ENCODE results near the gene DNMT3A. TPM values are rescaled to one million over a fixed set of nuclear protein-coding genes. Genes with fewer than 3 reads are reported as not detected.

Gene DNMT3A
- polyA plus RNA-seq, 3 donors: 70.3 to 74.3 (median 70.4) TPM

DNA sequence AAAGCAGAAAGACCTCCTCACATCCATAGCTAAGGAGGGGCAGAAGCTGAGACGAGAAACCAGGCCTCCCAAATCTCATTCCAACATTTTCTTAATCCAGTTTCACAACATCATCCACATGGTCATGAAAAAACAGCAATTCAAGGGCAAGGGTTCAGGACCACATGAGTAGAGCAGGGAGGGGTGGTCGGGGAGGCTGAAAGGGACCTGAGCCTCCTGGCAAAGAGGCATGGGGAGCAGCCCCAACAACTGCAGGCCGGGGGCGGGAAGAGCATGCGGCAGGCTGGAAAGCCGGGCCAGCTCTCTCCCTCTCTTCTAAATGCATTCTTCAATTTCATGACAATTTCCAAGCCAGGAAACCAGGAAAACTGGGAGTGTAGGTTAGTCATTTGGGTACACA is 76.7 kb downstream of the DNMT3A start:
- DNase-seq (ENCODE audit: low read depth in 3 of 3, low spot score in 2 of 3): no peak

DNA sequence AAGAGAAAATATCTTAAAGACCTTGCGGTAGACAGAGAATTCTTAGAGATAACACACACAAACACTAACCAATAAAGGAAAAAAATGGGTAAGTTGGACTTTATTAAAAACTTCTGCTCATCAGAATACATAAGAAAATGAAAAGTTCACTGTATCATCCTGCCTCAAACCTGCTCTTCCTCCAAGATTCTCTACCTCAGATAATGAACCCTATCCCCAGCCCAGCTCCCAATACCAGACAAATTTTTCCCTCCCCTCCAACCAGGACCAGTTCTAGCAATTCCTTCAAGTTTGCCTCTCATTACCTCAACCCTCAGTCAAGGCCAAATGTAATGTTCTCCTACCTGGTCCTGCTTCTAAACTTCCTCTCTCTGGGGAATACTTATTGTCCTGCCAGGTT is 79.4 kb downstream of the DNMT3A start:
- no peak for DNase-seq (ENCODE audit: low read depth in 3 of 3, low spot score in 2 of 3)

DNA sequence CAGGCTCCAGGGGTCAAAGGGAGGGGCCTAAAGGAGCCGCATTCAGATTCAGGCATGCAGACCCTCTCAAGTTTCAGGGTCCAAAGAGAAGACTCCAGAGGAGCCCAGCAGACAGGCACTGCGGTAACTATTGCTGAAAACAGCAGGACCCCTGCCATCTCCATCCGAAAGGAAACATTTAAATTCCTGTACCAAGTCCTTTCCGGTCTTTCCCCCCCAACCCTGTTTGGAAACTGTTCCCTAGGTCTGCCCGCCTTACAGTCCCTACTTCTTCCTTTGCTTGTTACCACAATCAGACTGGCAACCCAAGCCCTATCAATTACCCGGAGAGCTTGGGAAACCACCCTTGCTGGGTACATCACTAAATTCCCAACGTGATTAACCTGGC is 82.0 kb downstream of the DNMT3A start:
- DNase-seq (ENCODE audit: low read depth in 3 of 3, low spot score in 2 of 3): no peak

DNA sequence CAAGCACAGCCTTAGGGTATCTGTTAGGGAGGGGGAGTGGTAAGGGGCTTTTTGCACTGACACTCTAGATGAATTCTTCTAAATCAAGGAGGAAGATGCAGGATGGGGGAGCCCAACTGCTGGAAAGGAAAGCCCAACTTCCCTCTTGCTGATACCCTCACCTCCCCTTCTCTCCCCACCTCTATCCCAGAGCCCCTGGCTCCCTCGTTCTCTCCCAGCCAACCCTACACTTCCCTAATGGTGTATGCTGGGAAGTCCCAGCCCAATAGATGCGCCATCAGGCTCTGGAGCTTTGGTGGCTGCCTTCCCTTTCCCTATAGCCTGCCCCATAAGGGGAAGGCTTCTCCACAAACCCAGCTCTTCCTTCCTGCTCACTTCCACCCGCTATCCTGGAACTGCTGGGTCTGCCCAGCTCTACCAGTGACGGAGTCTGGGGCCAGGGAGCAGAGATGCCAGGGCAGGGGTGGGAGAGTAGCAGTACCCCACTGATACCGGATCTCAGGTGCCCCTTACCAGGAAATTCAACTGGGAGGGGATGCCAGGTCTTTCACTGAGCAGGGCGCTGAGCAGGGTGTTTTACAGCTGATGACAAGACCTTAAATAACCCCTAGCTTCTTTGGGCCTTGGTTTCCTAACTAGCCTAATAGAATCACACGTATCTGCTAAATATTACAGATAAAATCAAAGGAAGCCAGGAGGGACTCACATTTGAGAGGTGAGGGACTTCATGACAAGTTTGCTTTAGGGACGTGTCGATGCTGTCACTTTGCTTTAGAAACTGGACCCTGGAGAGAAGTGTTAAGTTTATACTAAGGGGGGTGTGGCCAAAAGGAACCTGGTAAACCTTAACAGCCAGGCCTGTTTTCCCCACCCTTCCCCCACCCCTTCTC is 82.6 kb downstream of the DNMT3A start:
- no peak for DNase-seq (ENCODE audit: low read depth in 3 of 3, low spot score in 2 of 3)

DNA sequence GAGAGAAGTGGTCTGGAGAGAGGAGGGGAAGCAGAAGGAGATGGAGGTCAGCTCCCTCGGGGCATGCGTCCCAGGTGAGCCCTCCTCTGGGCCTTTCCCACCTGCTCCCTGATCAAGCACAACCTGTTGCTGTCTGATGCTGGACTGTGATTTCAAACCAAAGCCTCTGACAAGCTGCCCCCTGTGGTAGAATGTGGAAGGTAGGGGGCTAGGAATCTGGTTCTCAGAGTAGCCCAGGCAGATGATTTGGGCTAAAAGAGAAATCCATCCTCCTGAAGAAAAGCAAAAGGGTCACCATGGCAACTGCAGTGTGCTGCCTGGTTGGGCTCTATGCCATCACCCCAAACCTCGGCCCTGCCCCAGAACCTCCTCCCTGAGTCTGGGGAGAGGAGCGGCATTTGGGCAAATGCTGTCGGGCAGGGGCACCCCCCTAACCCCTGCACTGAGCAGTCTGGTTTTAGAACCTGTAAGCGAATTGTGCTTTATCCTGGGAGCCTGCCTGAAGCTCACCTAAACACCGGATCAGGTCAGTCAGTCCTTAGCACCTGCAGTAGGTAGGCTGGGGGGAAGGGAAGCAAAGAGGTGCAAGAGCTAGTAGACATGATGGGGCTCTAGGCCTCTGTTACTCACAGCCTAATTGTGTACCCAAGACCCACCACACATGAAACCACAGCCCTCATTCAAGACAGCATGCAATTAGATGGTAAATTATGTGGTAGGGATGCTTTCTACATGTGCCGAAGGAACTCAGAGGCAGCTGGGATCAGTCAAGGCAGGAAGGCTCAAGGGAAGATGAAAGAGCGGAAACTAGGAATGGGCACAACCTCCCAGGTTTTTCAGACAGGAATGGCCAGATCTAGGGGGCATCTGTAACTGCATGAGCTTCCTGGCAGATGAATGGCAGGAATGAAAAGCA is 83.5 kb downstream of the DNMT3A start:
- no peak for DNase-seq (ENCODE audit: low read depth in 3 of 3, low spot score in 2 of 3)

DNA sequence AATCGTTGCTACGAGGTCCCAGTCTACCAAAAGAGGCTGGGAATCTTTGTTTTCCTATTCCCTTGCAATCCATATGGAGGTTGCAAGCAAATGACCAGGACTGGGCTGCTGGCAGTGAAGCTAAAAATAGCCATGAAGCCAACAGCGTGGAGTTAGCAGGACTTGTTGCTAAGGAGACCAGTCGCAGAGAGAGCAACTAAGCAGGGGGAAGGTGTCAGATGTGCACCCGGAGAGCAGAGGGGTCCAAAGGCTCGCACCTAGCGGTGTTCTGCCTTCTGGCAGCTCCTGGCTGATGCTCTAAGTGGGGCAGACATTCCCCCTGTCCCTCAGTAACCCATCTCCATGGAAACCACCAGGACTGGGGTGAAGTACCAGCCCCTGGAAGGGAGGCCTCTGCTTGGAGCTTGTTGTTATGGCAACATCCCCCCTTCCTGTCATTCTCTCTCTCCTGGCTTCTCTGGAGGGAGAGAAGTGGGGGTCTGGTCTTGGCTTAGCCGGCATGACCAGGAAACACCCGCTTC is 84.6 kb downstream of the DNMT3A start:
- DNase-seq (ENCODE audit: low read depth in 3 of 3, low spot score in 2 of 3): no peak

DNA sequence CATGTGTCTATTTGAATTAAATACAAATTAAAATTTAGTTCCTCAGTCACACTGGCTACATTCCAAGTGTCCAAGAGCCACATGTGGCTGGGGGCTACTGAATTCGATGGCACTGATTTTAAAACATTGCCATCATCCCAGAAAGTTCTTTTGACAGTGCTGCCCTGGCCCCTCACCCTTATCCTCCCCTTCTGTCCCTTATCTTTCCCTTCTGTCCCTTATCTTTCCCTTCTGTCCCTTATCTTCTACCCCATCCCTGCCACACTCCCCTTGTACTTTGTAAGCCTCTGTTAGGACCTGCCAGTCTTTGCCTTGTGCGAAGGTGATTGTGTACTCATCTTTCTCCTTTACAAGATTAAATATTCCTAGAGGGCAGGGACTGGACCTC is 85.2 kb downstream of the DNMT3A start:
- DNase-seq (ENCODE audit: low read depth in 3 of 3, low spot score in 2 of 3): no peak

DNA sequence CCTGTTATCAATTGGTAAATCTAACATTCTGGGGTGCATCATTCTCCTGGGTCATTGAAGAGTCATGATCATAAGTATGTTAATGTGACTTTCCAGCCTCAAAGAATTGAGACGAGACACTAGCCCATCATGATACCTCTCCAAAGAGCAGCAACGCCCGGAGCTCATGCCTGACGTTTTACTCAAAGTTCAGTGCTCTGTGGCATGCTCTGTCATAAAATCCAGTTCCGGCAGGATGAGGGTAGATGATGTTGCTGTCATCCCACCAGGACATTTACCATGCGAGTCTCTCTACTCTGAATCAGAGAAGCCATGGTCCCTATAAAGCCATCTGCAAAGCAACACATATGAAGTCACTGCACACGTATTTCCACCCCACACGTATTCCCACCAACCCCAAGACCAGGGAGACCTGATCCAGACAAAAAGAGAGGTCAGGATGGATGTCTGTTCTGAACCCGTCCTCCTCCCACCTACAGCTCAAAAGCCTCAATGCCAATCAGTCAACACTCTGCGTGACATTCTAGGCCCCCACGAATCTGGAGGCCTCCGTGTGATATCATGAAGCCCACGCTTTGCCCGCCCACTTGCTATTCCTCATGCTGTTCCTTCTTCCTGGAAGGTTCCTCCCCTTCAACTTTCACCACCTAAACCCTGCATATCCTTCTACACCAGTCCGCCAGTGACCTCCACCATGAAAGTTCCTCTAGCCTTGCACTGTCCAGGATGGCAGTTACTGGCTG is 85.8 kb downstream of the DNMT3A start:
- DNase-seq (ENCODE audit: low read depth in 3 of 3, low spot score in 2 of 3): no peak

DNA sequence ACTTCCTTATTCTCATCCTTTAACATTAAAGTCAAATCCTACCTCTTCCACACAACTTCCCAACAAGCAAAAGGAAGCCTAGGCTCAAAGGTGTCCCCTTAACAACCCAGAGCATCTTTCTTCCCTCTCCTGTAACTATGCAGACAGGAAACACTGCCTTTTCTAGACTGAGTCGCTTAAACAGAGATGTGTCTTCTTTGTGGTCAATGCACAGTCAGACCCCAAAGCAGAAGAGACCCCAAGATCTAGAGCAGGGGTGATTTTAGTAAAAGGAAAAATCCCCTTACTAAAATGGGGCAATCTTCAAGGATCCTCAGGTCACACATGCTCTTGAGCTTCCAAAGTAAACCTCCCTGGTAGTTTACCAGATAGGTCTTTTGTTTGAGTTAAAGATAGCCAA is 86.8 kb downstream of the DNMT3A start:
- no peak for DNase-seq (ENCODE audit: low read depth in 3 of 3, low spot score in 2 of 3)

DNA sequence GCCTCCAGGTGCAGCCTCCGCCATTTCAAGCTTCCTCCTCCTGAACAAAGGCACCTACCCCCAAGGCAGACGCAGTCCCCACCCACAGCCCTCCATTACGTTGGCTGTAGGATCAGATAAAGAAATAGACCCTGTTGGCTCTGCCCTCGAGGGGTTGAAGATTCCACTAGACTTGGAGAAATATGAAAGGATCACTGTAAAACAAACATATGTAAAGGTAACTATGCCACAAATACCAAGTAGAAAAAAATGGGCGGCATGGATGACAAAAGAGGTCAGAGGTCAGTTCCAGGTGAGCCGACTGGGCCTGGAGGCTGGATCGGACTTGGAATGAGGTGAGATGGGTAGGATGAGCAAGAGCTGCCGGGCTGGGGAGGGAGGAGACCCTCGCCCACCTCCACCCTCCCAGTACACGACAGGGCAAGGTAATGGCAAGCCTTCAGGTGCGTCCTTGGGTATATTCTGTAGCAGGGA is 88.5 kb downstream of the DNMT3A start:
- no peak for DNase-seq (ENCODE audit: low read depth in 3 of 3, low spot score in 2 of 3)

DNA sequence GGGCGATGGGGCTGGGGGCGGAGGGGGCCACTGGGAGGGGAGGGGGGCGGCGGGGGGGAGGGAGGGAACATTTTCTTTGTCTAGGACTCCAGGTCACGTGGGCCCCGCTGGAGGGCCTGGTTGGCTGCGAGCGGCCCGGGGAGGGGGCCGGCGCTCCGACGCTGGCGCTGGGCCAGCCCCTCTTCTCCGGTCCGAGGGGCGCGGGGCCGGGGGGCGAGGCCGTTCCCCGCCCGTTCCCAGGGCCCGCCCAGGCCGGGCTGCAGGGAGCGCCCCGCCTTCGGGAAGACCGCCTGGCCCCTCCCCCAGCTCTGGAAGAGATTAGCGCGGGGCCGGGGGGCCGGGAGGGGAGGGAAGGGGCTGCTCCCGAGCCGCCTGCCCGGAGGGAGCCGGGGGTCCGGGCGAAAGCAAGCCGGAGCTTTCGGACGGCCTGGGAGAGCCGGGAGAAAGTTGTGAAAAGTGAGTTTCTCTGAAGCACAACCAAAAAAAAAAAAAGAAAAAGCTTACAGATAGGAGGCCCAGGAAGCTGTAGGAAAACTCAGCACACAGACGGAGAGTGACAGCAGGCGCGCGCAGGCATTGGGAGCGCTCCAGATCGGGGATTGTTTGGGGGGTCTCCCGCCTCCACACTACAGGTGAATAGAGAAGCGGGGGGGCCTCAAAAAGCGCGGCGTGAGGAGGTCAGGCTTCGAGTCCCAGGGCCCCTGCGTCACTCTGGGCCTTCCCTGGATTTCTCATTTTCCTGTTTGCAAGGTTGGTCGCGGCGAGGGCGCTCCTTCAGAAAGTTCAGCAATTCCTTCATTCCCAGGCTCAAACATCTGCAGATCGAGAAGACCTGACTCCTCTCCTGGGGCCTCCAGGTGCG is 89.2 kb downstream of the DNMT3A start:
- DNase-seq (ENCODE audit: low read depth in 3 of 3, low spot score in 2 of 3): peak in 2 of 3 donors; percentile 86 to 89

DNA sequence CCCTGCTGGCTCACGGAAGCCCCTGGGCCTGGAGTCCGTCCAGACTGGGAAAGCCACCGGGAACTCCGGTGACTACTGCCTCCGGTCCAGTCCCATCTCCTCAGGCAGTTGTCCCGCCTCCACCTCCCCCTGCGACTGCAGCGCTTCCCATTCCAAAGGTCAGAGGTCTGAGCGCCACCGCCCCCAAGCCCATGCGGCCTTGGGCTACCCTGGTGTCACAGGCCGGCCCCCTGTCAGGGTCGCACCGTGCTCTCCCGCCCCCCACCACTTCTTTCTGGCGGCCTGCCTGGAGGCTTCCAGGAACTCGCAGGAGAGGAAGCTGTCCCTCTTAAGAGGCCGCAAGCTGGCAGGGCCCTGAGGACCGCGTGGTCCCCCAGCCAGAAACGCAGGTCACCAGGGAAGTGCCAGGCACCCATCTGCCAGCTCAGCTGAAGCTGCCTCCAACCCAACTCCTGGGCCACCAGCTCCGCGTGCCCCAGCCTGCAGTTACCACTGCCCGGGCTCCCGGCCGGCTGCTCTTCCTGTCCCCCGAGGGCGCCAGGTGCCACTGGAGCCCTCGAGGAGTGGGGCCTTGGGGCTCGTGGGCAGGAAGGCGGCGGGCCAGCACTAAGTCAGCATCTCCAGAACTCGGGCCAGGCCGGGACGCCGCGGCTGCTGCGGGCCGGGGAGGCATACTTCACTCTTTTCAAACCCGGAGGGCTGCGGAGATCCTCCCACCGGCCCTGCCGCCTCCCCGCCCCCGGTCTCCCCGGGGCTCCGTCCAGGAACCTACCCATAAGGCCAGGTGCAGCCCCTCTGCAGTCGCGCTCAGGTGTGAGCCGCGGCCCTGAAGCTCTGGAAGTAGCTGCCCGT is 90.1 kb downstream of the DNMT3A start:
- DNase-seq (ENCODE audit: low read depth in 3 of 3, low spot score in 2 of 3): peak in 1 of 3 donors; percentile 36

DNA sequence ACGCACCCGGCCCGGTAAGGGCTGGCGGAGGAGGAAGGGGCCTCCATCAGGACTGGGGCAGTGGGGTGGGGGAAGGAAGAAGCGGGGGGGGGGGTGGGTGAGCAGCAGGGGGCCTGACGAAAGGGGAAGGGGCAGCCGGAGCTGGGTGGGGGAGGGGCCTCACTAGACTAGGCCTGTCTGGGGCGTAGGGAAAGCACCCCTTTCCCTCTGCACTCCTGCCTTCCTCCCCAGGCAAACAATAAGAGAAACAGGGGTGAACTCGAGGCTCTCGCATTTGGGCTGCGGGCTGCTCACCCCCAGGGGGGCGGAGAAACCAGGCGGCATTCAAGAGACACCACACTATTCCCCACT is 90.7 kb downstream of the DNMT3A start:
- no peak for DNase-seq (ENCODE audit: low read depth in 3 of 3, low spot score in 2 of 3)

DNA sequence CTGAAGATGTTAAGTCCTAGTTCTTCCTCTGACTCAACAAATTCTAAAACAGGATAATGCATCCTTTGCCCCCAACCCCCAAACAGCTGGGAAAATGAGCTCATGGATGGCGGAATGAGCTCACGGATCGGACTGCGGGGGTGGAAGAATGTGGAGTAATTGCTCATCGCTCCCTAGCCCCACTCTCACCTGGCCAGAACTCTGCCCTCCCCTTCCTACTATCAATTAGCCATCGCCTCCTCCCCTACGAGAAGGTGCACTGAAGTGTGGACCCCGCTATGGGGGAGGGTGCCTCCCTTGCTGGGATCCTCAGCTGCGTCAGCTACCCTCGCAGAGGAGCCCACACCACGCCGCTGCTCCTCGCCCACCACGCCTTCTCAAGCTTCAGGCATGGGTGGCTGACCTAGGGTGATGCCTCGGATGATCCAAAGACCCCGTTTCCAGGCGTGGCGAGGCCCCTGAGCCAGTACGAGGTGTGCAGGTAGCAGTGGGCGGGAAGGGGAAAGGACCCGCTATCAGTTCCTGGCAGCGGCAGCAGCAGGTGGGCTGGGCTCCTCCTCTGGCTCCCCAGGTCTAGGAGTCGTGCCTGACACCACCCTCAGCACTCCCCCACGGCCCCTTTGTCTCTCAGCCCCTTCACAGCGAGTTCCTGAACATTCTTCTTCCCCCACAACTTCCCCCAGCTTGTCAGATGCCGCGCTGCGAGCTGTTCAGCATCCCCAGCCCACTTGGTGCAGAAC is 91.2 kb downstream of the DNMT3A start:
- no peak for DNase-seq (ENCODE audit: low read depth in 3 of 3, low spot score in 2 of 3)

DNA sequence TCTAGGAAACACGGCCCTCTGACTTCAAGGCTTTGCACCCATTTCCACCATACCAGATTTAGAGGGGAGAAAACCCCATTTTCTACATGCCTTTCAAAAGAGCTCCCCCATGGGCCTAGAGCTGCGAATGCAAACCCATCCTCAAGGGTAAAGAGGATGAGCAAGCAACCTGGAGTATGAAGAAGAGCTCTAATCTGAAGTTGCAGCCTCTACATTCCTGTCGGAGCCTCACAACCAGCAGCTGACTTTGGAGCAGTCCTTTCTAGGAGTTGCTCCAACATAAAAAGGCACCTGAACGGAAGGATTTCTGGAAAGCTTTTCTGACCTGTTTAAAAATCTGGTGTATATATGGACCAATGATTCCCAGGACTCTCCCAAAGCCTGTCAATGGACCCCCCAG is 91.9 kb downstream of the DNMT3A start:
- DNase-seq (ENCODE audit: low read depth in 3 of 3, low spot score in 2 of 3): no peak

DNA sequence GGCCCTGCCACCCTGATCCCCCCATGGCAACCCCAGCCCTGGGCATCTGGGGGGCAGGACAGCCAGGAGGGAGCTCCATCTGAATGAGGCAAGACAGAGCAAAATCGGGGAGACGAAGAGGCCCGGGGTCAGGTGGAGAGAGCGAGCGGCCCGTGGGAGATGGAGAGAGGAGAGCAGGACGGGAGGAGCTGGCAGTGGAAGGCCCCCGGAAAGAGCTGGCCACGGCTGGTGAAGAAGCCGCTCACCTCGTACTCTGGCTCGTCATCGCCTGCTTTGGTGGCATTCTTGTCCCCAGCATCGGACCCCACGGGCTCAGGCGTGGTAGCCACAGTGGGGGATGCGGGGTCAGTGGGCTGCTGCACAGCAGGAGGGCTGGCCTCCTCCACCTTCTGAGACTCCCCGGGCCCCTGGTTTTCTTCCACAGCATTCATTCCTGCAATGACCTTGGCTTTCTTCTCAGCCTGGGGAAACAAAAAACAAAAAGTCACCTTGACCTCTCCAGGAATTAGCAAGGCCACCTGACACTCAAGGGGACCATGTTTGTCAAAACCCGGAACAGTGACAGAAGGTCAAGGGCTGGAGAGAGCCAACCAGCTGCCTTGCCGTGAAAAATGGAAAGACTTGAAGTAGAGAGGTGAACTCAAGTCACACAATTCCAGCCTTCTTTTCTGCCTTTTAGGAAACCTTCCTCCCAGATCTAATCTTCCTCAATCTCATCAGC is 93.8 kb downstream of the DNMT3A start:
- no peak for DNase-seq (ENCODE audit: low read depth in 3 of 3, low spot score in 2 of 3)

DNA sequence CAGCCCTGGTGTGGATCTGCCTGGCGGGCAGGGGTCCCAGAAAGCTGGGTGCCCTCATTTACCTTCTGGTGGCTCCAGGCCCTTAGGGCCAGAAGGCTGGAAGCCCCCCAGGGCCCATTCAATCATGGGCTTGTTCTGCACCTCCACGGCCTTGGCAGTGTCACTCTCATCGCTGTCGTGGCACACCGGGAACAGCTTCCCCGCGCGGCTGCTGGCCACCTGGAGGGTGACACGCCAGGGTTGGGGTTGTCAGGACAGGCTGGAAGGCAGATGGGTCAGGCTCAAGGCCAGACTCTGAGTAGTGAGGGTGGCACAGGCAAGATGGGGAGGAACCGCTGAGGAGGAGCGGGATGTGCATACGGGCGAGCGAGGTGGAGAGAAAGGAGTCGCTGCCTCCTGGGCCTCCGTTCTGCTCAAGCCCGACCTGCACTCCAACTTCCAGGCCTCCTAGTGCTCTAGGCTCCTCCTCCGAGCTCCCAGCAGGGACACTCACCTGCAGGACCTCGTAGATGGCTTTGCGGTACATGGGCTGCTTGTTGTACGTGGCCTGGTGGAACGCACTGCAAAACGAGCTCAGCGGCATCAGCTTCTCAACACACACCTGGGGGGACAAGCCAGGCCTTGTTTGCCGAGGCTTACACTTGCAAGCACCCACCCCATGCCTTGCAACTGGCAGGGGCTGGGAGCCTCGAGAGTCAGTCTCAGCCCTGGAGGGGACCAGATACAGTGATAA is 95.0 kb downstream of the DNMT3A start:
- DNase-seq (ENCODE audit: low read depth in 3 of 3, low spot score in 2 of 3): no peak

Measured in right renal cortex interstitium (tissue), 3 donors.